ENCODE data around the gene FAM131A.

DNA sequence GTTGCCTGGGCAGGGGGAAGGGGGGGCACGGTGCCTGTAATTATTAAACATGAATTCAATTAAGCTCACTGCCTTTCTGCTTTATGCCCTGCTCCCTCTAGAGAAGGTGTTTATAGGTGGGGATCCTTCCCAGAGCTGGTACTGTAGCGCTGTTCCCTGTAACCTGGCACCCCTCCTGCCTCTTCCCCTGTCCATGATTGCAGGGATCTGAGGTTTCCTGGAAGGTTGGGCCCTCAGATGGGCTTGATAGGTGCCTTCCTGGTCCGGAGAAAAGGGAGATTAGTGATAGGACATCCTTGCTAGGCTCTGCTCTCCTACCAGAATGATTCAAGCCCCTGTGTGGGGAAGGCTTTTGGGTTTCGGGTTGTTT is 2.1 kb upstream of the FAM131A start:
- TF ChIP-seq CTCF (IDR thresholded peaks at IDR 0.05) (no peak), POLR2A (IDR thresholded peaks at IDR 0.05) (no peak)
